MM.1S (cell line): ENCODE results near the gene TMPRSS3.

ENCODE experiments used
- CTCF ChIP-seq: fragments of 300-600 bp; sonication (generic); IDR thresholded peaks from 2 replicates; pipeline ENCODE4 v1.5.1; 2016; ENCODE audit warnings: antibody characterized with exemption, low read length, mixed read lengths
- EZH2 ChIP-seq: fragments of 300-600 bp; sonication (generic); optimal IDR thresholded peaks from 2 replicates; pipeline ENCODE3; 2017; ENCODE audit warnings: low read depth, mild to moderate bottlenecking, antibody characterized with exemption, low read length, mixed read lengths

- no peak for TF ChIP-seq CTCF
- no peak for TF ChIP-seq EZH2
Observed at GRCh38 chr21:42407476-42407875, 11.6 kb upstream of the TMPRSS3 start.
